ENCODE data around the gene ZNF101.

The ZNF101 gene

DNA sequence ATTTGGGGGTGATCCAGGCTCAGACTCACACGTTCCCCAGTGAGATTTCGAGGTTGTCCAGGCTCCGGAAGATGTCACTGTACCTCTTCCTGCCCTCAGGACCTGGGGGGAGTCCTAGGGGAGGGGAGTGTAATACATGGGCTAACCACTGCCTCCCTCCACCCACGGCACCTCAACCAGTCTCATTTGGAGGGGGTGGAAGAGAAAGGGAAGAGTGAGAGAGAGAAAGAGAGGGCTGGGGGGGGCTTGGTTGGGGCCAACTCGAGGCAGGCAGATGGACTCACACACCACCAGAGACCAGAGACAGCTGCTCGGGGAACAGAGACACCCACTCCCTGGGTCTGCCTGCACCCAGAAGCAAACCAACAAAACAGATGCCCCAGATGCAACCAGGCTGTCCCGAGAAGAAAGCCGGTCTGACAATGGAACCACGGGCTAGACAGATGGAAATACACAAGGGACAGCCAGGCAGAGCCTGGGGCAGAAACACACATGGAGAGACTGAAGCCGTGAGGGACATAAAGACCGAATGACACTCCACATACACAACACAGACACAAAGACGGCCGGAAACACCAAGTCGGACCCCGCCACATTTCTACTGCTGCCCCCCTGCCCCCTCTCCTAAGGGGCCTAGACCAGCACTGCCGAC is 26.0 kb upstream of the ZNF101 start:
- no peak for DNase-seq (ENCODE audit: low read depth)

DNA sequence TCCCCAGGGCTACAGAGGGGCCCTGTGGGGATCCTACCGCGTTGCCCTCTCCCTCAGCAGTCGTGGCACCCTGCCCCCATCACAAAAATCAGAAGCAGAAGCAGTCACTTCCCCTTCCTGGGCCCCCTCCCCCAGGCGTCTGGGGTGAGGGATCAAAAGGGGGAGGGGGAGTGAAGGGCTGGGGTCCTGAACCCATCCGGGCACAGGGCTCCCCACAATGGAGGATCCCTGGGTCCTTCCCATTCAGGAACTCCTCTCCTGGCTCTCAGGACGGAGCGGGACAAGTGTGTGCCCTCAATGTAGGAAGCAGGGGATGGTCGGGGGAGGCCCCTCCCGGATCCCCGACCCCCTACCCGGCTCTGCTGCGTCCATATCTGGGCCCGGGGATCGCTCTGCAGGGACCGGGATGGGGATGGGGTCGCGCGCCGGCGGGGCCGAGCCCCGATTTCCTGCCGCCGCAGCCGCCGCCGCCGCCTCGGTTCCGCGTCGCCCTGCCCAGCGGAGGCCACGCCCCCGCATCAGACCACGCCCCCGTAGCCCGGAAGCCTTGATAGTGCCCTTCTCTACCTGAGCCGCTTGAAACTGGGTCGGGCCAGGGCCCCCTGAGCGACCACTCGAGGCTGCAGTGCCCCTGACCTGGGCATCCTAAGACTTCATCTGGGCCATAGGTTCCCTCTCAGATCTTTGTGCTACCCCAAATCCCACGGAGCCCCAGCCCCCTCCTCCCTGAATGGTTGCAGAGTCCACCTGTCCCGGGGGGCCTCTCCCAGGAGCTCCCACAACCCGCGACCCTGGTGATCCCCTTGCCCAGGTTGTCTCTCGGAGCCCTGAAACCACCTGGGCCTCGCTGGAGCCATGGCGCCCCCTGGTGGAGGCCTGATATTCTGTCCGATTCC is 25.2 kb upstream of the ZNF101 start, which contains the start of gene GMIP:
GMIP (minus strand) TSS at position 500 of the 896 bp plus-strand sequence; CDS start at position 372, 128 bp downstream.
- peak within 1 kb of the TSS; percentile 78 for H3K4me3 ChIP-seq (ENCODE audit: control insufficient read depth, low read depth, low read length)
- peak; percentile 32 for DNase-seq (ENCODE audit: low read depth)
- TF ChIP-seq, protein P1, sequence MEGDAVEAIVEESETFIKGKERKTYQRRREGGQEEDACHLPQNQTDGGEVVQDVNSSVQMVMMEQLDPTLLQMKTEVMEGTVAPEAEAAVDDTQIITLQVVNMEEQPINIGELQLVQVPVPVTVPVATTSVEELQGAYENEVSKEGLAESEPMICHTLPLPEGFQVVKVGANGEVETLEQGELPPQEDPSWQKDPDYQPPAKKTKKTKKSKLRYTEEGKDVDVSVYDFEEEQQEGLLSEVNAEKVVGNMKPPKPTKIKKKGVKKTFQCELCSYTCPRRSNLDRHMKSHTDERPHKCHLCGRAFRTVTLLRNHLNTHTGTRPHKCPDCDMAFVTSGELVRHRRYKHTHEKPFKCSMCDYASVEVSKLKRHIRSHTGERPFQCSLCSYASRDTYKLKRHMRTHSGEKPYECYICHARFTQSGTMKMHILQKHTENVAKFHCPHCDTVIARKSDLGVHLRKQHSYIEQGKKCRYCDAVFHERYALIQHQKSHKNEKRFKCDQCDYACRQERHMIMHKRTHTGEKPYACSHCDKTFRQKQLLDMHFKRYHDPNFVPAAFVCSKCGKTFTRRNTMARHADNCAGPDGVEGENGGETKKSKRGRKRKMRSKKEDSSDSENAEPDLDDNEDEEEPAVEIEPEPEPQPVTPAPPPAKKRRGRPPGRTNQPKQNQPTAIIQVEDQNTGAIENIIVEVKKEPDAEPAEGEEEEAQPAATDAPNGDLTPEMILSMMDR (conservative IDR thresholded peaks at IDR 0.05; ENCODE audit: control insufficient read depth, insufficient read depth, low read depth, low read length), result peak; percentile 79

More for the DNA sequence above, 26.0 kb upstream of the ZNF101 start:
- TF ChIP-seq, protein P1 (conservative IDR thresholded peaks at IDR 0.05; ENCODE audit: control insufficient read depth, insufficient read depth, low read depth, low read length), result no peak
- peak overlapping the region; percentile 78 for H3K4me3 ChIP-seq (ENCODE audit: control insufficient read depth, low read depth, low read length)

DNA sequence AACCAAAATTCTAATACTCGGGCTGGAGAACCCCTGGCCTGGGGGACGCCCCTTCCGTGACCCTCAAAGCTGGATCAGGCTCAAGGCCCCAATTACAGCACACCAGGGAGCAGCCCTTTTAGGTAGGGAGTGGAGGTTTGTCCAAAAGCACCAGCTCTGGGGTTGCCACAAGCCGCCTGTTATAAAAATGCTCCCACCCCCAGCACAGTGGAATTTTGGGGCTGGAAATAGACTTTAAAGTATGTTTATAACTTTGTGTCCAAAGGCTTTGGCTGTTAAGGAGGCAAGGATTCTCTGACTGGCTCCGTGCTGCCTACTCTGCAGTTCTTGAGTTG is 24.6 kb upstream of the ZNF101 start:
- TF ChIP-seq, protein P1 (conservative IDR thresholded peaks at IDR 0.05; ENCODE audit: control insufficient read depth, insufficient read depth, low read depth, low read length), result no peak
- H3K4me3 ChIP-seq (ENCODE audit: control insufficient read depth, low read depth, low read length), result no peak overlapping the region
- DNase-seq (ENCODE audit: low read depth), result no peak

DNA sequence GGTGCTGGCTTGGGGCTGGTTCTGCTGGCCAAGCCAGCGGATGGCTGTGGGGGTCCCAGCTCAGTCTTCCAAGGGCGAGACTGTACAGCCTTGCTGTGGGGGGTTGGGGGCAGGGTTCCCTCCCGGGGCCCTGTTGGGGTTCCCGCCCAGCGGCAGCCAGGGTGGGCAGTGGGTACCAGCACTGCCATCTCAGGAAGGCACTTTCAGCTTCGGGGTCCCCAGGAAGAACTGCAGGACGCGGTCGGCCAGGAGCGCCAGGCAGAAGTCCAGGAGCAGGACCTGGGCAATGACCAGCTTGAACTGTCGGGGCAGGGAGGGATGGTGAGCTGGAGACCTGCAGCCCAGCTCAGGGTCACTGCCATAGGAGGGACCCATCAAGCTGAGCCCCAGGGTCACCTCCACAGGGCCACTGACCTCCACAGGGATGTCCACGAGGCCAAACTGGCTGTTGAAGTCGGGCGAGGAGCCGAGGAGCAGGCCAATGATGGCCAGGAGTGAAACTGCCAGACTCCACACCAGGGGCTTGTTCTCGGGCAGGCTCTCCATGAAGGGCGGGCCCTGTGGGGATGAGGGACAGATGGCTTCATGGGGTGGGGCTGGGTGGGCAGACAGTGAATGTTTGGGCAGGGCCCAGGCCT is 23.3 kb upstream of the ZNF101 start:
- TF ChIP-seq, protein P1 (conservative IDR thresholded peaks at IDR 0.05; ENCODE audit: control insufficient read depth, insufficient read depth, low read depth, low read length), result no peak
- DNase-seq (ENCODE audit: low read depth), result no peak
- no peak overlapping the region for H3K4me3 ChIP-seq (ENCODE audit: control insufficient read depth, low read depth, low read length)

DNA sequence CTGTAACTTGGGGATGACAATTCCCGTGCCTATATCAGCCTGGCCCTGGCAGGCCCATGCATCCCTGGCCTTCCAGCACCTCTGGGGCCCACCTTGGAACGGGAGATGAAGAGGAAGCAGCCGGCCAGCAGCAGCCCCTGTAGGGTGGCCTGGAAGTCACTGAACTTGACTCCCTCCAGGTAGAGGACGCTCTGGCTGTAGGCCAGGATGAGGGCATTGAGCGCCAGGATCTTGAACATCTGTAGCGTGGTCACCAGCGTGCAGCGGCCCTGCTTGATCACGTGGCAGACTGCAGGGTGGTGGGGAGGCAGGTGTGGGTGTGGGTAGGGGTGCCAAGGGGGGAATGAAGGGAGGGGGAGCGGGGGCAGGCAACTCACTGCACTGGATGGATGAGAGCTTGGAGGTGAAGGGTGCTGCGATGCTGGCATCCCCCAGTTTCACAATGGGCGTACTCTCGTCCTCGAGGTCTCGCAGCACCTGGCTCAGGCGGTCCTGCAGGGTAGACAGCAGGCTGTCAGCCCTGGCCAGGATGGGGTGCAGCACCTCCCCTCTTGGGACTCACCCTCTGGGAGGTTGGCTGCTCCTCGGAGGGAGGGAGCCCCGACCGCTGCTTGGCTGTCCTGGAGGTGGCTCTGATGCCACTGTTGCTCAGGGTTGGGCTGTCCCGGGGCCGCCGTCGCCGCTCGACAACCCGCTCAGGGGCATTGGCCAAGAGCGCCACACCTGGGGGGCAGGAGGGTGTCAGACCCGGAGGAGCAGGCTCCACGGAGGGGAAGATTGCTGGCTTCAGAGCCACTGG is 21.4 kb upstream of the ZNF101 start:
- no peak for DNase-seq (ENCODE audit: low read depth)
- TF ChIP-seq, protein P1 (conservative IDR thresholded peaks at IDR 0.05; ENCODE audit: control insufficient read depth, insufficient read depth, low read depth, low read length), result no peak
- H3K4me3 ChIP-seq (ENCODE audit: control insufficient read depth, low read depth, low read length), result no peak overlapping the region

DNA sequence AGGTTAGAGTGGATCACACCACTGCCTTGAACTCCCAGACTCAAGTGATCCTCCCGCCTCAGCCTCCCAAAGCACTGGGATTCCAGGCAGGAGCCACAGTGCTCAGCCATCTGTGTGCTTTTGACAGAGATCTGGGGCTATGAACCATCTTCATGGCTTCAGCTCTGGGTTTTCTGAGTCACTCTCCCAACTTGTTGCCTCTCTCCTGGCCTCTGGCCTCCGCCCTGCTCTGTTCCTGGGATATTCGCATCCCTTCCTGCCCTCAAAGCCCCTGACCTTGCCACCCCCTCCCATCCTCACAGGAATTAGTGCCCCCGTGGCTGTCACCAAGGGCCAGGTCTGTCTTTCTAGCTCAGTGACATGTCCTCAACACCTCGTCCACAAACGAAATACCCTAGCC is 19.5 kb upstream of the ZNF101 start:
- TF ChIP-seq, protein P1 (conservative IDR thresholded peaks at IDR 0.05; ENCODE audit: control insufficient read depth, insufficient read depth, low read depth, low read length), result no peak
- no peak overlapping the region for H3K4me3 ChIP-seq (ENCODE audit: control insufficient read depth, low read depth, low read length)
- no peak for DNase-seq (ENCODE audit: low read depth)

All from fibroblast of mammary gland (primary cell).